PC-9 (cell line): ENCODE measurements around the gene GSDME. TPM values are rescaled to one million over a fixed set of nuclear protein-coding genes. Genes with fewer than 3 reads are reported as not detected.

Experiments used
- BruUV-seq: library from RNA; stranded (reverse); fragments of 400-500 nt; replicated peaks from 2 replicates; lab custom pipeline; 2021; lab: Mats Ljungman, UMichigan
- CTCF ChIA-PET: fragments of 300-600 bp; sonication (Branson Sonifier 250); formaldehyde crosslinking; loops from one replicate; lab custom pipeline; 2022; ENCODE audit warnings: antibody characterized with exemption; lab: Charles Lee
- POLR2A ChIA-PET: fragments of 300-600 bp; sonication (Branson Sonifier 250); formaldehyde crosslinking; loops from one replicate; lab custom pipeline; 2022; ENCODE audit warnings: antibody characterized with exemption; ENCODE audit not compliant: unreplicated experiment; lab: Charles Lee
- DNase-seq, 2 experiments: peaks; one replicate each; pipeline versions ENCODE4 v3.0.0 to v3.0.0-alpha.2; 2015 to 2022; ENCODE audit warnings: mixed read lengths in 1 of 2
- H2AFZ ChIP-seq: fragments of 200-600 bp; sonication (generic); 2 replicates; pipeline ENCODE4 v1.8.1; 2017; ENCODE audit warnings: antibody characterized with exemption
- H3F3A ChIP-seq: fragments of 200-600 bp; sonication (generic); 2 replicates; pipeline ENCODE4 v1.8.1; 2017; ENCODE audit warnings: antibody characterized with exemption, mild to moderate bottlenecking, low read depth; ENCODE audit not compliant: insufficient read depth
- H3K27ac ChIP-seq: fragments of 200-600 bp; sonication (generic); 2 replicates; pipeline ENCODE4 v1.6.1; 2016; ENCODE audit warnings: mixed run types
- H3K27me3 ChIP-seq: fragments of 200-600 bp; sonication (generic); 2 replicates; pipeline ENCODE4 v1.6.1; 2016; ENCODE audit warnings: low read depth, mixed run types; ENCODE audit not compliant: insufficient read depth
- H3K36me3 ChIP-seq: fragments of 200-600 bp; sonication (generic); 2 replicates; pipeline ENCODE4 v1.6.1; 2016; ENCODE audit warnings: low read depth, mixed run types
- H3K4me1 ChIP-seq: fragments of 200-600 bp; sonication (generic); replicated peaks from 2 replicates; pipeline ENCODE4 v1.6.1; 2016; ENCODE audit warnings: mixed run types; ENCODE audit not compliant: insufficient read depth
- H3K4me2 ChIP-seq: fragments of 200-600 bp; sonication (generic); 2 replicates; pipeline ENCODE4 v1.6.1; 2017; ENCODE audit warnings: mixed run types
- H3K4me3 ChIP-seq: fragments of 200-600 bp; sonication (generic); 2 replicates; pipeline ENCODE4 v1.6.1; 2016; ENCODE audit warnings: mixed run types
- H3K79me2 ChIP-seq: fragments of 200-600 bp; sonication (generic); 2 replicates; pipeline ENCODE4 v1.6.1; 2017; ENCODE audit warnings: low read depth, mixed run types
- H3K9me2 ChIP-seq: fragments of 200-600 bp; sonication (generic); 2 replicates; pipeline ENCODE4 v1.8.1; 2017; ENCODE audit warnings: mild to moderate bottlenecking; ENCODE audit not compliant: insufficient read depth
- H3K9me3 ChIP-seq: fragments of 200-600 bp; sonication (generic); 2 replicates; pipeline ENCODE4 v1.8.1; 2016; ENCODE audit warnings: low read depth; ENCODE audit not compliant: insufficient read depth
- H4K20me1 ChIP-seq: fragments of 200-600 bp; sonication (generic); 2 replicates; pipeline ENCODE4 v1.8.1; 2017; ENCODE audit not compliant: insufficient read depth
- CTCF ChIP-seq: fragments of 200-600 bp; sonication (generic); conservative IDR thresholded peaks from 2 replicates; pipeline ENCODE4 v1.6.1; 2017; ENCODE audit warnings: mixed run types, antibody characterized with exemption, mild to moderate bottlenecking, moderate library complexity
- EZH2 ChIP-seq: fragments of 200-600 bp; sonication (generic); IDR thresholded peaks from 2 replicates; pipeline ENCODE4 v1.8.0; 2017; ENCODE audit warnings: antibody characterized with exemption, low read depth
- intact Hi-C: fragments of 100-400 bp; cut with micrococcal nuclease; formaldehyde crosslinking; loops from one replicate; pipeline ENCODE4 v1.10.0; 2022; ENCODE audit not compliant: unreplicated experiment
- total RNA-seq: library from RNA; stranded (reverse); gene quantifications from 2 replicates; pipeline ENCODE4 v1.2.3, GENCODE V29; 2021

GSDME gene
- total RNA-seq, 1 experiment from 2014 or later, result 11.5 TPM

DNA sequence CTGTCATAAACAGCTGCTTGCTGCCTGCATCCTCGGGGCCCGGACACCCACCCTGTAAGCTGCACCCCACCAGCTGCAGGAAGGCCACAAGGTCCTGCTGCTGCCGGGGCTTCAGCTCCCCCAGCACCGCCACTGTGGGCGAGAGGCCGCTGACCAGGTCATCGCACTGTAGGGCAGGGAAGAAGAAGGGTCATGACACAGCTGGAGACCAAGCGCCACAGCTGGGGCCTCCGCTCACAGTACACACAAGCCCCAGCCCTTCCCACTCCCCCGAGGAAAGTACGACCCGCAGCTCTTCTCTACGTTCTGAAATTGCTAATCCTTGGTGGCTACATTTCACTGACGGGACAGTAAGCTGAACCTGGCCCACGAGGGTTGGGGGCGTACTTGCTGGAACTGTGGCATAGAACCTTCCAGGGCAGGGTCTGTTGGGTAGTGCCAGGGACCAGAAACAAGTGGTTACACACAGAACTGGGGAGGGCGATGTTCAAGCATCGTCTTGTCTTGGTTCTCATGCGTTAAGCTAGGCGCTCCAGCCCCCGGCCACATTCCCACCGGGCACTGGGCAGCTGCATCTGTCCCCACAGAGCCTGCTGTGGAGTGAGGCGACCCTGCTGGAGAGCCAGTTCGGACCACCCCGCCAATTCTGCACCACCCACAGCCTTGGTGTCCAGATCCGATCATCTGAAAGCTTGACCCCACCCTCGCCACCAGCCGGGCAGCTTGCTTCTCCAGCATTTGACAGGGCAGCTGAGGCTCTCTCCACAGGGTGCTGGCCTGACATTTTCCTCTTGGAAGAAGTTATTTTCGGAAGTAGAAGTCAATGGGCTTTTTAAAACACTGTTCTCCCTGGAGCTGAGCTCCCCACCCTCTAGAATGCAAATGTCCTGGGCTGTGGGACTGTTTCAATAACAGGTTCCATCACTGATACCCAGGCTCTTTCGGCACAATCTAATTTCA lies 50.8 kb downstream of the GSDME start:
- Histone ChIP-seq H2AFZ (no peak overlapping the region), H3K27me3 (no peaks in the 10 kb centered on the region), H3K9me2 (no peaks in the 10 kb centered on the region), H3K4me2 (no peak overlapping the region), H3K27ac (no peak overlapping the region), H3K4me3 (no peak overlapping the region), H3K36me3 (no peaks in the 10 kb centered on the region), H4K20me1 (no peaks in the 10 kb centered on the region), H3K9me3 (no peaks in the 10 kb centered on the region), H3K4me1 (peaks cover 8% of the 10 kb centered on the region), H3F3A (peaks cover 4% of the 10 kb centered on the region; the same call in 1 of the 2 replicates), H3K79me2 (no peaks in the 10 kb centered on the region)
- intact Hi-C loops, result loop anchor here (10.0 kb wide), 1 partner anchor 388 kb away; no protein-coding TSS in a partner anchor
- ChIA-PET CTCF (no interaction called here), POLR2A (no interaction called here)
- no TSS peak for BruUV-seq
- TF ChIP-seq EZH2 (no peak), CTCF (no peak)
- no peak for DNase-seq

GRCh38 chr7:24705461-24705954 lies 51.8 kb downstream of the GSDME start:
- BruUV-seq, result no TSS peak
- POLR2A ChIA-PET, result no interaction called here
- H4K20me1 ChIP-seq, result no peaks in the 10 kb centered on the region
- no peak overlapping the region for H3K4me3 ChIP-seq
- H3K4me1 ChIP-seq, result peaks cover 12% of the 10 kb centered on the region
- H3K9me3 ChIP-seq, result no peaks in the 10 kb centered on the region
- no peak overlapping the region for H3K4me2 ChIP-seq
- H3K27ac ChIP-seq, result no peak overlapping the region
- no peaks in the 10 kb centered on the region for H3K27me3 ChIP-seq
- peaks cover 5% of the 10 kb centered on the region; the same call in 1 of the 2 replicates for H3F3A ChIP-seq
- no peak for TF ChIP-seq EZH2
- TF ChIP-seq CTCF, result no peak
- no peaks in the 10 kb centered on the region for H3K36me3 ChIP-seq
- no peak overlapping the region for H2AFZ ChIP-seq
- H3K79me2 ChIP-seq, result no peaks in the 10 kb centered on the region
- DNase-seq, result no peak
- intact Hi-C loops, result loop anchor here (10.0 kb wide), 1 partner anchor 389 kb away; no protein-coding TSS in a partner anchor
- no peaks in the 10 kb centered on the region for H3K9me2 ChIP-seq
- CTCF ChIA-PET, result no interaction called here

GRCh38 chr7:24704311-24704710 lies 53.0 kb downstream of the GSDME start:
- intact Hi-C loops, result loop anchor here (10.0 kb wide), 1 partner anchor 390 kb away; no protein-coding TSS in a partner anchor
- Histone ChIP-seq H2AFZ (no peak overlapping the region), H3K27me3 (no peaks in the 10 kb centered on the region), H3K36me3 (no peaks in the 10 kb centered on the region), H3K4me1 (peaks cover 12% of the 10 kb centered on the region), H3K4me3 (no peak overlapping the region), H3K4me2 (no peak overlapping the region), H3K9me3 (no peaks in the 10 kb centered on the region), H3K27ac (no peak overlapping the region), H4K20me1 (no peaks in the 10 kb centered on the region), H3K79me2 (no peaks in the 10 kb centered on the region), H3K9me2 (no peaks in the 10 kb centered on the region), H3F3A (peaks cover 5% of the 10 kb centered on the region; the same call in 1 of the 2 replicates)
- CTCF ChIA-PET, result interaction anchor here (0.5 kb wide), 1 partner anchor 1006 kb away, joined by 3 read pairs; no protein-coding TSS in a partner anchor
- no peak for DNase-seq
- TF ChIP-seq EZH2 (no peak), CTCF (no peak)
- POLR2A ChIA-PET, result no interaction called here
- BruUV-seq, result no TSS peak
